Activated T-cell treated with anti-CD3 and anti-CD28 coated beads, Interleukin-2, amount 50 U/mL, for 1 hour (primary cell): ENCODE results near the gene PBX1.
"Not testable (repeated sequence)": the region's sequence is repeated elsewhere in the genome, so short reads cannot be mapped to it uniquely, and the experiment has no call there.

Source experiments
- DNase-seq: peaks from one replicate; pipeline ENCODE4 v3.0.0-alpha.2; 2020

PBX1 gene

GRCh38 chr1:164592634-164593033, 33.6 kb downstream of the PBX1 start:
- DNase-seq = no peak

- DNase-seq = no peak
Measured at GRCh38 chr1:164595212-164595611, 36.2 kb downstream of the PBX1 start.

- DNase-seq = no peak
Measured at GRCh38 chr1:164596172-164596571, 37.2 kb downstream of the PBX1 start.

- DNase-seq = no peak
Measured at GRCh38 chr1:164598719-164599118, 39.7 kb downstream of the PBX1 start.

GRCh38 chr1:164599272-164599671, 40.3 kb downstream of the PBX1 start:
- no peak for DNase-seq

- DNase-seq = no peak
Measured at GRCh38 chr1:164601399-164602100, 42.6 kb downstream of the PBX1 start.

- DNase-seq = no peak
Measured at GRCh38 chr1:164602101-164602422, 43.1 kb downstream of the PBX1 start.

- DNase-seq = no peak
Measured at GRCh38 chr1:164602480-164603093, 43.6 kb downstream of the PBX1 start.

GRCh38 chr1:164603805-164604204, 44.8 kb downstream of the PBX1 start:
- not testable (repeated sequence) for DNase-seq

- no peak for DNase-seq
Measured at GRCh38 chr1:164604541-164604940, 45.6 kb downstream of the PBX1 start.

GRCh38 chr1:164605254-164606091, 46.5 kb downstream of the PBX1 start:
- DNase-seq = no peak

- no peak for DNase-seq
Measured at GRCh38 chr1:164607351-164607750, 48.4 kb downstream of the PBX1 start.

GRCh38 chr1:164608651-164609057, 49.7 kb downstream of the PBX1 start:
- no peak for DNase-seq

GRCh38 chr1:164609089-164609488, 50.1 kb downstream of the PBX1 start:
- no peak for DNase-seq

- no peak for DNase-seq
Measured at GRCh38 chr1:164610538-164611222, 51.7 kb downstream of the PBX1 start.

- no peak for DNase-seq
Measured at GRCh38 chr1:164611754-164612642, 53.0 kb downstream of the PBX1 start.

GRCh38 chr1:164613176-164613575, 54.2 kb downstream of the PBX1 start:
- no peak for DNase-seq

GRCh38 chr1:164614316-164614715, 55.3 kb downstream of the PBX1 start:
- no peak for DNase-seq

GRCh38 chr1:164617377-164618201, 58.6 kb downstream of the PBX1 start:
- no peak for DNase-seq

- DNase-seq = no peak
Measured at GRCh38 chr1:164618202-164618564, 59.2 kb downstream of the PBX1 start.

- no peak for DNase-seq
Measured at GRCh38 chr1:164619006-164619784, 60.2 kb downstream of the PBX1 start.
